Peyer's patch (tissue), 4 donors: ENCODE results near the gene TERC. TPM values are rescaled to one million over a fixed set of nuclear protein-coding genes. Genes with fewer than 3 reads are reported as not detected.

Experiments
- DNase-seq, 3 donors: peaks; one replicate each; pipeline ENCODE4 v3.0.0-alpha.2; 2017 to 2019
- H3K27ac ChIP-seq, 4 donors: fragments of 200-600 bp; sonication (generic); one replicate each; pipeline ENCODE4 v1.5.1; 2016 to 2019
- H3K27me3 ChIP-seq, 2 donors: fragments of 200-600 bp; sonication (generic); one replicate each; pipeline ENCODE4 v1.5.1; 2019
- H3K36me3 ChIP-seq, 3 donors: fragments of 200-600 bp; sonication (generic); one replicate each; pipeline ENCODE4 v1.5.1; 2016 to 2019
- H3K4me1 ChIP-seq, 4 donors: fragments of 200-600 bp; sonication (generic); one replicate each; pipeline ENCODE4 v1.5.1; 2016 to 2019
- H3K4me3 ChIP-seq, 4 donors: fragments of 200-600 bp; sonication (generic); 1 replicate in 3 of 4; 2 replicates in 1 of 4; pipeline ENCODE4 v1.5.1; 2016 to 2019; ENCODE audit warnings: mild to moderate bottlenecking in 1 of 4
- H3K9me3 ChIP-seq, 4 donors: fragments of 200-600 bp; sonication (generic); one replicate each; pipeline ENCODE4 v1.5.1; 2016 to 2019; ENCODE audit warnings: mild to moderate bottlenecking in 1 of 4
- CTCF ChIP-seq, 6 experiments: fragments of 450-650 bp in 4 of 6; fragments of 200-600 bp in 2 of 6; sonication (generic) in 1 of 6; IDR thresholded peaks; one replicate each; pipeline ENCODE4 v1.5.1; 2017 to 2019; ENCODE audit warnings: antibody characterized with exemption in 6 of 6, mild to moderate bottlenecking in 3 of 6, moderate library complexity in 1 of 6
- POLR2A ChIP-seq, 2 donors: fragments of 450-650 bp; IDR thresholded peaks; one replicate each; pipeline ENCODE4 v1.5.1; 2017; ENCODE audit warnings: antibody characterized with exemption in 2 of 2, mild to moderate bottlenecking in 2 of 2, moderate library complexity in 2 of 2
- total RNA-seq, 4 donors: library from RNA; depleted of rRNA; stranded (reverse); fragments of >200 nt; gene quantifications; one replicate each; pipeline ENCODE4 v1.1.0, GENCODE V29; 2016

The TERC gene
- total RNA-seq, 4 donors from 2014 or later: 52.0 to 78.9 (median 68.4) TPM

DNA sequence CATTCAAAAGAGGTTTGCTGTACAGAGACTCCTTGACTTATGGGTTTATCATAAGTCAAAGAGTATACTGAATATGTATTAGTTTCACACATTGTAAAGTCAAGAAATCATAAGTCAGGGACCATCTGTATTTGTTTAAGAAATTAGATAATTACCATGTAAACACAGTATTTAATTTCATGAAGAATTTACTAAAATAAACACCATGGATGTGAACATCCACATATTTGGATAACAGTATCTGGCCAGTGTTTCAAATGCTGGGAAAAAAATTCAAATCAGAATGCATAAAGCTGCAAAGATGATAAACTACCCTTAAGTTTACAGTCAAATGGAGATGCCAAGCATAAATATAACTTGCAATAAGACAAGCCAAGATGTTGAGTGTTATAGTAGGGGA is 25.4 kb upstream of the TERC start:
- no peak for DNase-seq
- Histone ChIP-seq H3K9me3 (no peaks in the 10 kb centered on the region), H3K4me3 (no peak overlapping the region), H3K36me3 (peaks cover 0 to 34% (median 0%) of the 10 kb centered on the region in 3 donors), H3K27me3 (no peaks in the 10 kb centered on the region), H3K4me1 (no peaks in the 10 kb centered on the region), H3K27ac (no peak overlapping the region)
- TF ChIP-seq CTCF (IDR thresholded peaks at IDR 0.05): no peak
- no peak for TF ChIP-seq POLR2A (IDR thresholded peaks at IDR 0.05)

GRCh38 chr3:169787791-169788190 is 22.9 kb upstream of the TERC start:
- no peak overlapping the region for H3K4me3 ChIP-seq
- H3K27me3 ChIP-seq: no peaks in the 10 kb centered on the region
- H3K4me1 ChIP-seq: no peaks in the 10 kb centered on the region
- H3K27ac ChIP-seq: no peak overlapping the region
- H3K9me3 ChIP-seq: no peaks in the 10 kb centered on the region
- TF ChIP-seq POLR2A (IDR thresholded peaks at IDR 0.05) (no peak), CTCF (IDR thresholded peaks at IDR 0.05) (no peak)
- peaks cover 0 to 57% (median 0%) of the 10 kb centered on the region in 3 donors for H3K36me3 ChIP-seq
- DNase-seq: no peak

GRCh38 chr3:169787120-169787519 is 22.3 kb upstream of the TERC start:
- Histone ChIP-seq H3K27me3 (no peaks in the 10 kb centered on the region), H3K36me3 (peaks cover 0 to 64% (median 0%) of the 10 kb centered on the region in 3 donors), H3K4me1 (no peaks in the 10 kb centered on the region), H3K4me3 (no peak overlapping the region), H3K9me3 (no peaks in the 10 kb centered on the region), H3K27ac (no peak overlapping the region)
- DNase-seq: no peak
- TF ChIP-seq CTCF (IDR thresholded peaks at IDR 0.05) (no peak), POLR2A (IDR thresholded peaks at IDR 0.05) (no peak)

DNA sequence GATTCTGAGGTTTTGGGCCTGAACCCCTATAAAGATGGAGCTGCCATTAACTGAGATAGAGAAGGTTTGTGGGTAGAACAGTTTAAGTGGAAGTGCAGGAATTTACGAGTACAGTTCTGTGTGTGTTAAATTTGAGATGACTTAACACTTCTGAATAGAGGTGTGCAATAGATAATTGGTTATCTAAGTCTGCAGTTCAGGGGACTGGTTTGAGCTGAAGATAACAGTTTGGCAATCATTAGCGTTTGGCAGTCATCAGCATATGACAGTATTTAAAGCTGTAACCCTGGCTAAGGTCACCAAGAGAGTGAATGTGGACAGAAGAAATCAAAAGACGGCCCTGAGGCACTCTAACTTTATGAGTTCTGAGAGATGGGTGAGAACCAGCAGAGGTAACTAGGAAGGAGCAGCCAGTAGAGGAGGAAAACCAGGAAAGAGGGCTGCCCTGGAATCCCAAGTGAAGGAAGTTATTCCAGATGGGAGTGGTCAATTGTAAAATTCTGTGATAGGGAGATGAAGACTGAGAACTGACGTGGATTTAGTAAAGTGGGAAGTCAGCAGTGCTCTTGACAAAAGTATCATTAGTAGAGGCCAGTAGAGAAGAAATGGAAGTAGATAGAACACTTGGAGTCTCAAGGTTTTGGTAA is 16.5 kb upstream of the TERC start:
- H3K36me3 ChIP-seq: peaks cover 0 to 97% (median 0%) of the 10 kb centered on the region in 3 donors

DNA sequence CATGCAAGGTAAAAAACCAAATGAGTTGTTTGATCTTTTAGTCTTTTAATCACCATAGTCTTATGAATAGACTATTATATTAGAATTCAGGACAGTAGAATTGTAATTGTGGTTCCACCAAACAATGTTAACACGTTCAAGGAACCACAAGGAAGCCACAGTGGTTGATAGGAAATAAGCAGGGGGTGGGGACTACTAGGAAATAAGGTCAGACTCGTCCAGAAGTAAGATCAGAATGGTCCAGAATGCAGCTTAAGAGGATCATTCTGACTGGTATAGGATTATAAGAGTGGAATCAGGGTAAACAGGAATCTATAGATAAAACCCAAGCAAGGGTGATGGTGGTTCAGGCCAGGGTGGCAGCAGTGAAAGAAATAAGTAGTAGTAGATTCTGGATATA is 15.9 kb upstream of the TERC start:
- Histone ChIP-seq H3K9me3 (no peaks in the 10 kb centered on the region), H3K4me3 (no peak overlapping the region), H3K27me3 (no peaks in the 10 kb centered on the region), H3K27ac (no peak overlapping the region), H3K4me1 (peaks cover 0 to 11% (median 0%) of the 10 kb centered on the region in 4 donors), H3K36me3 (peaks cover 0 to 96% (median 0%) of the 10 kb centered on the region in 3 donors)
- DNase-seq: no peak
- TF ChIP-seq CTCF (IDR thresholded peaks at IDR 0.05) (no peak), POLR2A (IDR thresholded peaks at IDR 0.05) (no peak)

More for the DNA sequence above, 16.5 kb upstream of the TERC start:
- TF ChIP-seq POLR2A (IDR thresholded peaks at IDR 0.05): no peak
- TF ChIP-seq CTCF (IDR thresholded peaks at IDR 0.05): no peak
- H3K4me3 ChIP-seq: no peak overlapping the region
- DNase-seq: no peak
- no peaks in the 10 kb centered on the region for H3K9me3 ChIP-seq
- H3K4me1 ChIP-seq: peaks cover 0 to 5% (median 0%) of the 10 kb centered on the region in 4 donors
- H3K27ac ChIP-seq: no peak overlapping the region
- H3K27me3 ChIP-seq: no peaks in the 10 kb centered on the region
